Loucy (cell line): ENCODE data around the gene DLG2.

Experiments
- EZH2phosphoT487 ChIP-seq: fragments of 200-600 bp; IDR thresholded peaks from 2 replicates; pipeline ENCODE4 v1.6.1; 2018; ENCODE audit warnings: antibody characterized with exemption, mild to moderate bottlenecking, moderate library complexity, borderline replicate concordance
- TF ChIP-seq, protein P1 (sequence below): fragments of 200-600 bp; sonication (generic); conservative IDR thresholded peaks from 2 replicates; pipeline ENCODE4 v1.5.1; 2014; ENCODE audit warnings: mild to moderate bottlenecking, antibody characterized with exemption, low read length

GRCh38 chr11:84061726-84062125 lies 1565.4 kb downstream of the DLG2 start:
- TF ChIP-seq, protein P1, sequence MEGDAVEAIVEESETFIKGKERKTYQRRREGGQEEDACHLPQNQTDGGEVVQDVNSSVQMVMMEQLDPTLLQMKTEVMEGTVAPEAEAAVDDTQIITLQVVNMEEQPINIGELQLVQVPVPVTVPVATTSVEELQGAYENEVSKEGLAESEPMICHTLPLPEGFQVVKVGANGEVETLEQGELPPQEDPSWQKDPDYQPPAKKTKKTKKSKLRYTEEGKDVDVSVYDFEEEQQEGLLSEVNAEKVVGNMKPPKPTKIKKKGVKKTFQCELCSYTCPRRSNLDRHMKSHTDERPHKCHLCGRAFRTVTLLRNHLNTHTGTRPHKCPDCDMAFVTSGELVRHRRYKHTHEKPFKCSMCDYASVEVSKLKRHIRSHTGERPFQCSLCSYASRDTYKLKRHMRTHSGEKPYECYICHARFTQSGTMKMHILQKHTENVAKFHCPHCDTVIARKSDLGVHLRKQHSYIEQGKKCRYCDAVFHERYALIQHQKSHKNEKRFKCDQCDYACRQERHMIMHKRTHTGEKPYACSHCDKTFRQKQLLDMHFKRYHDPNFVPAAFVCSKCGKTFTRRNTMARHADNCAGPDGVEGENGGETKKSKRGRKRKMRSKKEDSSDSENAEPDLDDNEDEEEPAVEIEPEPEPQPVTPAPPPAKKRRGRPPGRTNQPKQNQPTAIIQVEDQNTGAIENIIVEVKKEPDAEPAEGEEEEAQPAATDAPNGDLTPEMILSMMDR, result no peak
- no peak for TF ChIP-seq EZH2phosphoT487
